Diencephalon (tissue), 1 donor: ENCODE results near the gene CEACAM21. TPM values are rescaled to one million over a fixed set of nuclear protein-coding genes. Genes with fewer than 3 reads are reported as not detected.

Experiments
- total RNA-seq: library from RNA; depleted of rRNA; stranded (reverse); fragments of >200 nt; gene quantifications from one replicate; pipeline ENCODE4 v1.2.3, GENCODE V29; 2014

The CEACAM21 gene
- total RNA-seq, result 18.0 TPM

GRCh38 chr19:41575998-41576397, at the start of gene CEACAM21:
CEACAM21 (plus strand) TSS chr19:41576166; CDS start chr19:41576275, 109 bp downstream.

GRCh38 chr19:41626877-41627276, 50.9 kb downstream of the CEACAM21 start, which contains the start of gene CEACAM4:
CEACAM4 (minus strand) TSS chr19:41627074; CDS start chr19:41626963, 111 bp downstream.

Other genes with a start within 250 kb of the CEACAM21 start
- 3.0 TPM for gene TGFB1, start 222.2 kb upstream of the CEACAM21 start, total RNA-seq
- gene B9D2, start 212.0 kb upstream of the CEACAM21 start, total RNA-seq, result 6.0 TPM
- 17.3 TPM for gene TMEM91, start 199.6 kb upstream of the CEACAM21 start, total RNA-seq
- gene EXOSC5, start 178.8 kb upstream of the CEACAM21 start, total RNA-seq, result 16.6 TPM
- gene BCKDHA, start 178.3 kb upstream of the CEACAM21 start, total RNA-seq, result 26.3 TPM
- gene B3GNT8, start 148.8 kb upstream of the CEACAM21 start, total RNA-seq, result not detected
- 23.3 TPM for gene DMAC2, start 136.3 kb upstream of the CEACAM21 start, total RNA-seq
- gene ERICH4, start 133.0 kb upstream of the CEACAM21 start, total RNA-seq, result not detected
- gene CEACAM4, start 50.9 kb downstream of the CEACAM21 start, total RNA-seq, result not detected
- not detected for gene CEACAM7, start 112.1 kb downstream of the CEACAM21 start, total RNA-seq
- gene CEACAM5, start 132.5 kb downstream of the CEACAM21 start, total RNA-seq, result not detected
- under 0.01 TPM for gene CEACAM6, start 179.4 kb downstream of the CEACAM21 start, total RNA-seq
- not detected for gene CEACAM3, start 220.4 kb downstream of the CEACAM21 start, total RNA-seq